ENCODE measurements around the gene MUC21. TPM values are rescaled to one million over a fixed set of nuclear protein-coding genes. Genes with fewer than 3 reads are reported as not detected.

Gene MUC21
- total RNA-seq, 6 experiments from 2014 or later, result 0.11 TPM; not detected in 5

GRCh38 chr6:30988209-30988825, 4.8 kb downstream of the MUC21 start:
- WGBS (ENCODE audit: insufficient coverage, low coverage, low lambda C conversion rate, missing lambda C conversion rate), result 87% methylated on average over 7 of the region's 9 CpGs
- DNase-seq, result no peak

DNA sequence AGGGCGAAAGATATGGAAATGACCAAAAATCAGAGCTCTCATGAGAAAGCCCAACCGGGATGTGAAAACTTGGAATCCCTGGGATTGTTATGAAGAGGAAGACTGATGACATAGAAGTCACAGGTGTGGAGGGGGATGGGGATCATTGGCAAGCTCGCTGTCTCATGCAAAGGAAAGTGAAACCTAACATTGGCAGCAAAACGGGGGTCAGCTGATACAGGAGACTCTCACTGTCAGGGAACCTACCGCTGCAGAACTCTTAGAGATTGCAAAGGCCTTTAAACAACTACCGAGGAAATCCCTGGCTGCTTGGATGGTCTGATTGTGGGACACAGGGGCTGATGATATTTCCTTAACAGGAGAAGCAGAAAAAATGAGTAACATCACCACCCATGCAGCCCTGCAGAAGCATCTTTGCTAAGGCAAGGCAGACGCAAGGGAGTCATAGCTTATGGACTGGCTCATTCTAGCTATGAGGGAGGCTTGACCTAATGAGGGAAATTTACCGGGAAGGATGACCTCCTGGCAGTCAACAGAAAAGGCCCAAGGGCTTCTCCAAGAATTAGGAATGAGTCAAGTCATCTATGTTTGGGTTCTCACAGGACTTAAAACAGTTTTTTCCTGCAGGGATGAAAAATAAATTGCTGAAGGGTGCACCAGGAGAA, 7.0 kb downstream of the MUC21 start:
- Histone ChIP-seq H3K9me3 (no peaks in the 10 kb centered on the region), H3K4me1 (no peaks in the 10 kb centered on the region), H3K36me3 (no peaks in the 10 kb centered on the region), H3K27me3 (no peaks in the 10 kb centered on the region), H3K4me3 (no peak overlapping the region), H3K27ac (no peak overlapping the region)
- WGBS (ENCODE audit: insufficient coverage, low coverage, low lambda C conversion rate, missing lambda C conversion rate), result 52% methylated on average over 8 of the region's 8 CpGs
- no peak for DNase-seq
- ATAC-seq, result peak in 1 of 4 donors; percentile 74
- TF ChIP-seq POLR2A (IDR thresholded peaks at IDR 0.05) (no peak), CTCF (IDR thresholded peaks at IDR 0.05) (no peak)
- intact Hi-C loops (cut with DNase I), result no loop called here

More at GRCh38 chr6:30988209-30988825, 4.8 kb downstream of the MUC21 start:
- Histone ChIP-seq H3K4me1 (no peaks in the 10 kb centered on the region), H3K36me3 (no peaks in the 10 kb centered on the region), H3K9me3 (no peaks in the 10 kb centered on the region), H3K4me3 (no peak overlapping the region), H3K27ac (no peak overlapping the region), H3K27me3 (no peaks in the 10 kb centered on the region)
- ATAC-seq, result no peak
- intact Hi-C loops (cut with DNase I), result no loop called here
- TF ChIP-seq POLR2A (IDR thresholded peaks at IDR 0.05) (no peak), CTCF (IDR thresholded peaks at IDR 0.05) (no peak)

- 64% methylated on average over 2 of the region's 2 CpGs for WGBS (ENCODE audit: insufficient coverage, low coverage, low lambda C conversion rate, missing lambda C conversion rate)
- DNase-seq (no peak), ATAC-seq (no peak)
- intact Hi-C loops (cut with DNase I), result no loop called here
- Histone ChIP-seq H3K27ac (no peak overlapping the region), H3K4me3 (no peak overlapping the region), H3K36me3 (no peaks in the 10 kb centered on the region), H3K27me3 (no peaks in the 10 kb centered on the region), H3K4me1 (no peaks in the 10 kb centered on the region), H3K9me3 (no peaks in the 10 kb centered on the region)
- TF ChIP-seq CTCF (IDR thresholded peaks at IDR 0.05) (no peak), POLR2A (IDR thresholded peaks at IDR 0.05) (no peak)
Observed at GRCh38 chr6:30991891-30992290, 8.4 kb downstream of the MUC21 start.

DNA sequence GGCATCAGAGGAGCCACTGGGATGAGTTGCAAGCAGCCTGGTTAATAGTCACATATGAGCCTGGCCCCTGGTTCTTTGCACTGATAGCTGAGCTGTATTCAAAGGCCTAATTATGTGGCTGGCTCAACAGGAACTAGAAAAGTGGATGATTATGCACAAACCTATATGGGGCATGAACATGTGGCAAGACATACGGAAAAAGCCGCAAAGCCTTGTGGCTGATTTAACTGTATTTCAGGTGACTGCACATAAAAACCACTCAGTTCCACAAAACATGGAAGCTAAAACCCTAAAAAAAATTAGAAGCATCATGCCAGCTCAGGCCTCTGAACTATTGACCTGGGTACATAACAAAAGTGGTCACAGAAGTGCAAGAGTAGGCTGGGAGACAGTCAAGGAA, 13.8 kb downstream of the MUC21 start:
- TF ChIP-seq POLR2A (IDR thresholded peaks at IDR 0.05), result no peak
- TF ChIP-seq CTCF (IDR thresholded peaks at IDR 0.05), result no peak
- H3K4me3 ChIP-seq, result no peak overlapping the region
- intact Hi-C loops (cut with DNase I), result no loop called here
- no peaks in the 10 kb centered on the region for H3K9me3 ChIP-seq
- DNase-seq, result no peak
- no peak overlapping the region for H3K27ac ChIP-seq
- no peaks in the 10 kb centered on the region for H3K36me3 ChIP-seq
- 88% methylated on average over 2 of the region's 2 CpGs for WGBS (ENCODE audit: insufficient coverage, low coverage, low lambda C conversion rate, missing lambda C conversion rate)
- no peak for ATAC-seq
- H3K4me1 ChIP-seq, result no peaks in the 10 kb centered on the region
- H3K27me3 ChIP-seq, result no peaks in the 10 kb centered on the region
